Raji (cell line): ENCODE measurements around the gene NAPB.

Experiments
- POLR2A ChIP-seq: IDR thresholded peaks from 2 replicates; pipeline ENCODE4 v1.6.1; 2011; ENCODE audit warnings: low read depth, low read length, control low read depth; ENCODE audit not compliant: insufficient read depth

The NAPB gene

DNA sequence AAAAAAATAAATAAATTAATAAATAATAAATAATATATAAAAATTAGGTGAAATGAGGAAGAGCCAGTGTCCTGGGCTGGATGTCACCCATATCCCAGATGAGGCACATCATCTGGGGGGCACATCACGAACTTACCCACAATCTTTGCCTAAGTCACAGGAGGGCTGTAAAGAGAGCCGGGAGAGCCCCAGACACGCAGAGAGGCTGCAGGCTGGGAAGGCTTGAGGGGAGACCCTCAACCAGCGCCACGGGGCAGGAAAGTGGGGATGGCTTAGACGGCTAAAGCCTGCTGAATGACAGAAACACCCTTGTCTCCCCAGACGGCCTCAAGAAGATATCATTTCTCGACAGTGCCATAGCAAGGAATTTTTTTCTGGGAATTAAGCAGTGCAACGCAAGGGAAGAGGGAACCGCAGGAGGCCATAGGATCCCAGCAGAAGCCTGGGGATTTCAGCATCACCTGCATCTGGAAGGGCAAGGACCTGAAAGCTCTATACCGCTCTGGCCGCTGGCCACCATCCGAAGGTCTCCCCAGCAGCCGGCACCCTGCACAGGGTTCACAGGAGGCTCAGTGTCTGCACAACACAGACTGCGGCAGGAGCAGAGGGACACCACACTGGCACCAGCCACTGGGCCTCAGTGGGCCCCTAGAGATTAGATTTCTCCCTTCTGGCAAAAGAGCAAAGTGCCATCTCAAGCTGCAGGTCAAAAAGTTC is 93.5 kb downstream of the NAPB start:
- TF ChIP-seq POLR2A, result no peak

DNA sequence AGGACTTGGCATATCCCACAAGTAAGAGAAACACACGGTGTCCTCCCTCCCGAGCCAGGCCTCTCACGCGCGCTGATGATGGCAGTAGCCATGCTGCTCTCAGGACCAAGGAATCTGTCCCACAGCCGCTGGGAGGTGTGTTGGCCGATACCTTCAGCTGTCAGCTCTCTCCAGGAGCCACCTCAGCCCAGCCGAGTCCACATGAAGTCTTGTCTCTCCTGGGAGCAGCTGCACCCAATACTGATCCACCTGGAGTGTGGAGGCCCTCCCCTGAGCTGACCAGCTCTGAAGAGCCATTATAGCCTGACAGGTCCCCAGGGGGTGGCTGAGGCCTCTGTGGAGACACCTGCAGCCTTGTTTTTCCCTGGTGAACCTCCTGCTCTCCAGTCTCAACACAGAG is 94.5 kb downstream of the NAPB start:
- no peak for TF ChIP-seq POLR2A

DNA sequence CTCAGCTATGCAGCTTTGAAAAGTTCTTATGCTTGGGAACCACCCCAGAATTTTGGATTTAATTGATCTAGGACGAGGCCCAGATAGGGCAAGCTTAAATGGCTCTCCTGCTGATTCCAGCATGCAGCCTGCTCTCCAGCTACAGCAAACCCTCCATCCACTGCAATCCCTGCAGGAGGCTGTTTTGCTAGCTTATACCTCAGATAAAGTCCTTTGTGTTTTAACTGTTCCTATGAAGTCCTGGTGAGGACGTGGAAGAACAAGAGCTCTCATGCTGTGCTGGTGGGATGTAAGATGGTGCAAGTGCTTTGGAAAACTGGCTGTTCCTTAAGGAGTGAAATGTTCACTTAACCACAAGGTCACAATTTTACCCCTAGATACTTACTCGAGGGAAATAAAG is 96.2 kb downstream of the NAPB start:
- no peak for TF ChIP-seq POLR2A
